NCI-H2107 treated with DMSO at 0.1 percent for 48 hours (cell line): ENCODE results near the gene PRKCE.

Source experiments
- DNase-seq: peaks from one replicate; lab custom pipeline; 2025; ENCODE audit not compliant: unreplicated experiment; lab: John Stamatoyannopoulos, UW

Gene PRKCE

GRCh38 chr2:45750001-45750400 is 98.5 kb downstream of the PRKCE start:
- no peak for DNase-seq

GRCh38 chr2:45750484-45750883 is 99.0 kb downstream of the PRKCE start:
- no peak for DNase-seq

- no peak for DNase-seq
Observed at GRCh38 chr2:45753381-45753780, 101.9 kb downstream of the PRKCE start.

- DNase-seq: no peak
Observed at GRCh38 chr2:45754131-45755010, 102.9 kb downstream of the PRKCE start.

GRCh38 chr2:45755585-45756335 is 104.3 kb downstream of the PRKCE start:
- no peak for DNase-seq

- DNase-seq: no peak
Observed at GRCh38 chr2:45758018-45758417, 106.5 kb downstream of the PRKCE start.

- peak; percentile 54 for DNase-seq
Observed at GRCh38 chr2:45759310-45759851, 107.9 kb downstream of the PRKCE start.

- DNase-seq: no peak
Observed at GRCh38 chr2:45761635-45762034, 110.2 kb downstream of the PRKCE start.

- DNase-seq: no peak
Observed at GRCh38 chr2:45763255-45763654, 111.8 kb downstream of the PRKCE start.

GRCh38 chr2:45763797-45764196 is 112.3 kb downstream of the PRKCE start:
- DNase-seq: no peak

GRCh38 chr2:45765007-45765727 is 113.7 kb downstream of the PRKCE start:
- no peak for DNase-seq

GRCh38 chr2:45765728-45766254 is 114.3 kb downstream of the PRKCE start:
- DNase-seq: no peak

- no peak for DNase-seq
Observed at GRCh38 chr2:45768208-45768607, 116.7 kb downstream of the PRKCE start.

- DNase-seq: no peak
Observed at GRCh38 chr2:45769056-45769455, 117.6 kb downstream of the PRKCE start.

- DNase-seq: no peak
Observed at GRCh38 chr2:45769854-45770576, 118.5 kb downstream of the PRKCE start.

- no peak for DNase-seq
Observed at GRCh38 chr2:45770811-45771210, 119.3 kb downstream of the PRKCE start.

- DNase-seq: peak; percentile 39
Observed at GRCh38 chr2:45771261-45771660, 119.8 kb downstream of the PRKCE start.

- no peak for DNase-seq
Observed at GRCh38 chr2:45772038-45772437, 120.6 kb downstream of the PRKCE start.

- DNase-seq: no peak
Observed at GRCh38 chr2:45773909-45774308, 122.4 kb downstream of the PRKCE start.

GRCh38 chr2:45774688-45775244 is 123.3 kb downstream of the PRKCE start:
- no peak for DNase-seq
